ENCODE data around the gene LSR.

The LSR gene

DNA sequence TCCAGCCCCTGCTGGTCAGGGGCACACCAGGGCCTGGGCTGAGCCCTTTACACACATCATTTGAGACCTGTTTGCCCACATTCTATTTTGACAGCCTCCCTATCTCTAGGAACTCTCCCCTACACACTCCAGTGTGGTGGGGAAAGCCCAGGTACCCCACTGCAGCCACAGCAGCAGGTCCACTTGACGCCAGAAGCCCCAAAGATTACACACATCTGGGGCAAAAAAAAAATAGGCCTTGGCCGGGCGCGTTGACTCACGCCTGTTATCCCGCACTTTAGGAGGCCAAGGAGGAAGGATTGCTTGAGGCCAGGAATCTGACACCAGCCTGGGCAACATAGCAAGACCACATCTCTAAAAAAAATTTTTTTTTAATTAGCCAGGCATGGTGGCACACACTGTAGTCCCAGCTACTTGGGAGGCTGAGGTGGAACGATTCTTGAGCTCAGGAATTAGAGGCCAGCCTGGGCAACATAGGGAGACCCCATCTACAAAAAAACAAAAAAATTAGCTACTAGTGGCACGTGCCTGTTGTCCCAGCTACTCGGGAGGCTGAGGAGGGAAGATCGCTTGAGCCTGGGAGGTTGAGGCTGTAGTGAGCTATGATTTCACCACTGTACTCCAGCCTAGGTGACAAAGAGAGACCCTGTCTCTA is 62.1 kb downstream of the LSR start:
- intact Hi-C loops (cut with DNase I) = no loop called here

DNA sequence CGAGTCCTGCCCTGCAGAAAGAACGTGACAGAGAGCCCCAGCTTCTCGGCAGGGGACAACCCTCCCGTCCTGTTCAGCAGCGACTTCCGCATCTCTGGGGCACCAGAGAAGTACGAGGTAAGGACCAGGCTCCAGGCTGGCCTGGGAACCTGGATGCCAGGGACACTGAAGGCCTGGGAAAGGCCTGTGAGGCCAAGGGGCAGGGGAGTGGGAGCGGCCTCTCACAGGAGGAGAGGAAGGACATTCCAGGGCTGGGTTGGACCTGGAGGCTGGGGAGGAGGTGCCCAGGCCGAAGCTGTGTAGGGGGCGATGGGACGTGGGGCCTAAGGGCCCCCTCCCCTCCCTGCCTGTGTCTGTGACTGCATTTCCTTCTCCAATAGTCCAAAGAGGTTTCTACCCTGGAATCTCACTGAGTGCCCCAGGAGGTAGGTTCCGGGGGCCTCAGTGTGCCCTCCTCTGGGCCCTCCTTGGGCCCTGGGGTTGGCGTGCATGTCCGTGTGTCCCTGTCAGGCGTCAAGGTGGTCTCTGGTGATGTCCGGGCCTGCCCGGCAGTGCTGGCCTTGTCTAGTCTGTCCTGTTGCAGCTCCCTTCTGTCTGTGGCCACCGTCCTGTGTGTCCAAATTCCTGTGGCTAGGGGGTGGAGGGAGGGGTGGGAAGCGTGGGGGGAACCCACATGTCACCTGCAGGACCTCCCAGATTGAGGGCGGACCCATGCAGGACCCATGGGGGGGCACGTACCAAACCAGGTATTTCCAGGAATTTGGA is 63.3 kb downstream of the LSR start:
- DNase-seq = no peak
- intact Hi-C loops (cut with DNase I) = no loop called here

More for the DNA sequence above, 62.1 kb downstream of the LSR start:
- no peak for DNase-seq

DNA sequence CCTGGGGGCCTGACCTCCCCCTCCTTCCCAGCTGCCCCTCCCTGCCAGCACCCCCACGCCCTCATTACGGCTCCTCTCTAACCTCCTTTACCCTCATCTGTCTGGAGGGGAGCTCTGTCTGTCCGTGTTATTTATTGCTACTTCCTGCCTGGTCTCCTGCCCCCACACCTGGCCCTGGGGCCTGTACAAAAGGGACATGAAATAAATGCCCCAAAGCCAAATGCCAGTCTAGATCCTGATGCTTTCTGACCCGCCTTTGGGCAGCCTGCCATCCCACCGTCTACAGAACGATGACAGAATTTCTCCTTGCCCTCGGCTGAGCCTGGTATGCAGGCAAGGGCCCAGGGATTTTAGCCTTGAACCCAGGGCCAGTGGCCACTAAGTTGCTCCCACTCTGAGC is 64.8 kb downstream of the LSR start:
- DNase-seq = no peak
- intact Hi-C loops (cut with DNase I) = no loop called here

DNA sequence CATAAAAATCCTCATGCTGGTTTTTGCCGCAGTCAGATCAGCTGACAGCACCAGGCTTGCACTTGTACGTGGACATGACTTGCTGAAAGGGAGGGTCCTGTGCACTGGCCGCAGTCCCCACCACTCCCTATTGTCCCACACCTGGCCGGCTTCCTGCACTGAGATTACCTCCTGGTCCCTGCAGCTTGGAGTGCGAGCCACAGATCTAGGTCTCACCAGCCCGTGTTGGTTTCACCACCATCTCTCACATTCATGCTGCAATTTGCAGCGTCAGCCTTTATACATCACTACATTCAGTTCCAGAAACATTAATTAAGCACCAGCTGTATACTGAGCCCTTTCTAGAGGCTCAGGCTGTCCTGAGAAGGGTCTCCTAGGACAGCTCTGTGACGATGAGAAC is 65.2 kb downstream of the LSR start:
- intact Hi-C loops (cut with DNase I) = no loop called here
- DNase-seq = no peak

DNA sequence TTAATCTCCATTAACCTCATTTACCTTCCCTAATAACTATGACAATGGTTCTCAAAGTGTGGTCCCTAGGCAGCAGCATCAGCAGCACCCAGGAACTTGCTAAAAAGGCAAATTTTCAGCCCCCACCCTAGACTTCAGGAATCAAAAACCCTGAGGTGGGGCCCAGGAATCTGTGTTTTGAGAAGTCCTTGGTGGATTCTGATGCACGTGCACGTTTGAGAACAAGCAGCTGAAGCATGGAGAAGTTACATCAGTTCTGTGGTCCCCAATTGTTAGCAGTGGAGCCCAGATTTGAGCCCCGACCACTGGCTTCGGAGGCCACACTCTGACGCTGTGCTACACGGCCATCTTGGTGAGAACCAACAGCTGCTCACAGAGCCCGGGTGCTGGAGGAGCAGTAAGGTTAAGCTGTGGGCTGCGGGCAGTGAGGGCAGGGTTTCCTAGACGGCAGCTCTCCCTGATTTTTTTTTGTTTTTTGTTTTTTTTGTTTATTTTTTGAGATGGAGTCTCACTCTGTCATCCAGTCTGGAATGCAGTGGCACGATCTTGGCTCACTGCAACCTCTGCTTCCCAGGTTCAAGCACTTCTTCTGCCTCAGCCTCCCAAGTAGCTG is 66.2 kb downstream of the LSR start:
- no peak for DNase-seq
- intact Hi-C loops (cut with DNase I) = no loop called here

DNA sequence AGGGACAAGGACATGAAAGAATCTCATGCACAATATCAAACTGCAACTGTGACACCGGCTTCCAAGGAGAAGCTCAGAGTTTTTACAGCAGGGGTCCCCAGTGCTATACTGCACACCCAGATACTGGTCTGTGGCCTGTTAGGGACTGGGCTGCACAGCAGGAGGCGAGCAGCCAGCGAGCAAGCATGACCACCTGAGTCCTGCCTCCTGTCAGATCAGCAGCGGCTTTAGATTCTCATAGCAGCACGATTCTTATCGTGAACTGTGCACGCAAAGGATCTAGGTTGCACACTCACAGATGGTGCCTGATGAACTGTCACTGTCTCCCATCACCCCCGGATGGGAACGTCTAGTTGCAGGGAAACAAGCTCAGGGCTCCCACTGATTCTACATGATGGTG is 67.1 kb downstream of the LSR start:
- no peak for DNase-seq
- intact Hi-C loops (cut with DNase I) = no loop called here

DNA sequence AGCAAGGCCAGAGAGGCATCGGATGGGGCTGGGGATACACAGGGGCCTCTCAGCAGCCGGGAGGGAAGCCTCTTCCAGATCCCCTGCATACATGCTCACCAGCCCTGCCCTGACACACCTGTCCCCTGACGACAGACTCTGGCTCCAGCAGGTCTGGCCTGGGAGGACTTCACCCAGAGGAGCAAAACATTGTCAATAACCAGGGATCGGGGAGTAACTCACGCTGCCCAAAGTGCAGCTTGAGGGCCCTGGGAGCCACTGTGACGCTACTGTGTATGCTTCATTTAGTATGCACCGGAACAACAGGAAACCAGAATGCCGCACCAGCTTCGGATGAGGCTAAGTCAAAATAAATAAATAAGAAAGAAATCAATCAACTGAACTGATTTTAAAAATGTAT is 67.8 kb downstream of the LSR start:
- intact Hi-C loops (cut with DNase I) = no loop called here
- no peak for DNase-seq
